Measurements from ENCODE around the gene EHD2.
A peak's percentile ranks its signal among the peaks of the same experiment; 100 is the strongest.
"Not testable (repeated sequence)": the region's sequence is repeated elsewhere in the genome, so short reads cannot be mapped to it uniquely, and the experiment has no call there.

EHD2 gene, protein sequence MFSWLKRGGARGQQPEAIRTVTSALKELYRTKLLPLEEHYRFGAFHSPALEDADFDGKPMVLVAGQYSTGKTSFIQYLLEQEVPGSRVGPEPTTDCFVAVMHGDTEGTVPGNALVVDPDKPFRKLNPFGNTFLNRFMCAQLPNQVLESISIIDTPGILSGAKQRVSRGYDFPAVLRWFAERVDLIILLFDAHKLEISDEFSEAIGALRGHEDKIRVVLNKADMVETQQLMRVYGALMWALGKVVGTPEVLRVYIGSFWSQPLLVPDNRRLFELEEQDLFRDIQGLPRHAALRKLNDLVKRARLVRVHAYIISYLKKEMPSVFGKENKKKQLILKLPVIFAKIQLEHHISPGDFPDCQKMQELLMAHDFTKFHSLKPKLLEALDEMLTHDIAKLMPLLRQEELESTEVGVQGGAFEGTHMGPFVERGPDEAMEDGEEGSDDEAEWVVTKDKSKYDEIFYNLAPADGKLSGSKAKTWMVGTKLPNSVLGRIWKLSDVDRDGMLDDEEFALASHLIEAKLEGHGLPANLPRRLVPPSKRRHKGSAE

DNA sequence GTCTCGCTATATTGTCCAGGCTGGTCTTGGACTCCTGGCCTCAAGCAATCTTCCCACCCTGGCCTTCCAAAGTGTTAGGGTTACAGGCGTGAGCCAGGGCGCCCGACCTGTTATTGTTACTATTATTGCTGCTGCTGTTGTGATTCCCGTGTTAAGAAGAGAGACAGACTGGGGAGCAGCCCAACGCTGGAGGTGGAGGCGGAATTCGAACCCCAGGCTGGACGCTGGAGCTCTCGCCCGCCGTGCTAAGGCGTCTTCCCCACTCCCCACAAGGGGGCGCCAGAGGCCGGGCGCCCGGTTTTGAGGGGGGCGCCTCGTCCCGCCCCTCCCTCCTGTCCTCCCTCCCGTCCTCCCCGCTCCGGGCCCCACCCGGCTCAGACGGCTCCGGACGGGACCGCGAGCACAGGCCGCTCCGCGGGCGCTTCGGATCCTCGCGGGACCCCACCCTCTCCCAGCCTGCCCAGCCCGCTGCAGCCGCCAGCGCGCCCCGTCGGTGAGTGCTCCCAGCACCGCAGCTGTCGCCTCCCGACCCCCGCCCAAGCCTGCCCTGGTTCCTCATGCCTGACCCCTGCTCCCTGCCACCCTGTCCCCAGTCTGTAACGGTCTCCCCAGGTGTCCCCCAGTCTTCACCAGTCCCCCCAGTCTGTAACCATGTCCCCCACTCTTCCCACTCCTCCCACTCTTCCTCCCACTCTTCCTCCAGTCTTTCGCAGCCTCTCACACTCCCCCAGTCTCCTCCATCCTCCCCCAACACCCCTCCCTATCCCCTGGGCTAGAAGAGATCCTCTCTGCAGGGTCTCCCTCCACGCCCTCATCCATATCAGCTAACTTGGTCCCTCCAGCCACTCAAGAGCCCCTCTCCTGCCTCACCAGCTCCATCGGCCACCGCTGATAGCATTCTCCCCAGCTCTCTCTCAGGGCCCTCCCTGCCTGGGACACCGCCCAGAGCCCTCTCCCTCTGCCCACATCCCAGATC, at the start of gene EHD2:
TSS of gene EHD2 (plus strand) at position 377 of the 976 bp plus-strand sequence. CDS start 3,191 bp downstream, outside the sequence.
- no peak for DNase-seq (ENCODE audit: low read depth, low spot score)

DNA sequence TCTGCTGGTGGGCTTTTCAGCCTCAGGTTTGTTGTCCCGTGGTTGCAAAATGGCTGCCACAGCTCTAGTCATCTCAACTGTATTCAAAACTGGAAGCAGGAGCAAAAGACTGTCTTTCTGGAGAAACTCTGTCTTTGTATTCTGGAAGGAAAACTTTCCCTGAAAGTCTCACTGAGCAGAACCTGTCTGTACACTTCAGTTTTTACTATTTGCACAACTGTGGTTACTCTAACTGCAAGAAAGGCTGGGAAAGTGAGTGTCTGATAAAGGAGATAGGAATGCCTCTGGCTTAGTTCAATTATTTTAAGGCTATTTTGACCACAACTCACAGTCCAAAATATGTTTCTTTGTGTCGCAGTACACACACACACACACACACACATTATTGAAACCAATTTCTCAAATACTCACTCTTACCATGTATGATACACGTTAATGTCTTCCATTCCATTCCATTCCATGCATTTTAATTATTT, 49.7 kb upstream of the EHD2 start:
- DNase-seq (ENCODE audit: low read depth, low spot score): peak; percentile 29

DNA sequence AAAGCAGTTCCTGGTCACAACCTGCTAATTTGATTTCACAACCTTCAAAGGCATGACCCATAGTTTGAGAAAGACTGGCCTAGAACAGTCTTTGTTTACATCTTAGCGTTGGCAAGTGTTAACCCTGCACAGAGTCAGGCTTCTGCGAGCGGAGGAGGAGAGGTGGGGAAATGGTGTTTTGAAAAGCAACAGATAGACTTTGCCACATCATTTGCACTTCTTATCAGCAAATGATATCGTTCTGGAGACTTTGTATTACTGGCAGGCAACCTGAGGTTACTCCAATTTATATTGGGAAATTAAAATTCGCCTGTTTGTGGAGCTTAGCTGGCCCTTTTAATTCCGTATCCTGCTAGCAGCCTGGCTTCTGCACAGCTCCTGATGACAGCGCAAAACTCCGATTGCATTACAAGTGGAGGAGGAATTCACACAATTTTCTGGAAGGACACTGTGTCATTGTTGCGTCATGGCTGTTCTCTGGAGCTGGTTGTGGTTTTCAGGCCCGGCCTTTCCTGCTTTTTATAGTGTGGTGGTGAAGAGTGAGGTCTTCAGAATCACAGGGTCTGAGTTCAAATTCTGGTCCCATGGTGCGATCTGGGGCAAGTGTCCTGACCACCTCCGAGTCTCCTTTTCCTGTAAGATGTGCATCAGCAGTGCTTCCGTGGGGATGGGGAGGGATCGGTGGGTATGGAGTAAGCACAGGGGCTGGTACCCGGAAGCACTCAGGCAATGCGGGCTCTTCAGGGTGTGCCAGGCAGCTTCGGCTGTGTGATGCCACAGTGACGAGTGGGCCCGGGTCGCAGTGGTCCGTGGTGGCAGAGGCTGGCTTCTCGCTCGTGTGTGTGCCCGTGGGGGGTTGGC, 49.1 kb upstream of the EHD2 start:
- peak; percentile 89 for DNase-seq (ENCODE audit: low read depth, low spot score)

DNA sequence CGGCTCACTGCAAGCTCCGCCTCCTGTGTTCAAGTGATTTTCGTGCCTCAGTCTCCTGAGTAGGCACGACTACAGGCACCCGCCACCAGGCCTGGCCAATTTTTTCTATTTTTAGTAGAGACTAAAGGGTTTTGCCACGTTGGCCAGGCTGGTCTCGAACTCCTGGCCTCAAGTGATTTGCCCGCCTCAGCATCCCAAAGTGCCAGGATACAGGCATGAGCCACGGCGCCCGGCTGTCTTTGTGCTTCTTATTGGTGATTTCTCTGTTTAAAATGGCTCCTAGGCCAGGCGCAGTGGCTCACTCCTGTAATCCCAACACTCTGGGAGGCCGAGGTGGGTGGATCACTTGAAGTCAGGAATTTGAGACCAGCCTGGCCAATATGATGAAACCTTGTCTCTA, 44.7 kb upstream of the EHD2 start:
- DNase-seq (ENCODE audit: low read depth, low spot score): not testable (repeated sequence)

DNA sequence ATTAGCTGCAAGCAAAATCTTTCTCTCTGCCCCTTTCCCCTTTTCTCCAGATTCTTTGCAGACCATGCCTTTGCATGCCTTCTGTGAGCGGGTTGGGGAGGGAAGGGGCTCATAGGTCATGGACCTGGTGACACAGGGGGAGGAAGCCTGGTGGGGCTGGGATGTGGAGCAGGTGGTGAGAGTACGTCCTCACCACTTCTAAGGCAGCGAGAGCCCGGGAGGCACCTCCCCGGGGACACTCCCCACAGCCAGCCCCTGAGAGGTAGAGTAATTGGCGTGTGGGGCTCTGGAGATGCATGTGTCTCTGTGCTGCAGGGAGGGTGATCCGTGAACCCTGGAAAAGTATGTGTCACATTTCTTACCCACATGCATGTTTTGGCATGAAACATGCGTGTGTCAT, 42.5 kb upstream of the EHD2 start:
- no peak for DNase-seq (ENCODE audit: low read depth, low spot score)

DNA sequence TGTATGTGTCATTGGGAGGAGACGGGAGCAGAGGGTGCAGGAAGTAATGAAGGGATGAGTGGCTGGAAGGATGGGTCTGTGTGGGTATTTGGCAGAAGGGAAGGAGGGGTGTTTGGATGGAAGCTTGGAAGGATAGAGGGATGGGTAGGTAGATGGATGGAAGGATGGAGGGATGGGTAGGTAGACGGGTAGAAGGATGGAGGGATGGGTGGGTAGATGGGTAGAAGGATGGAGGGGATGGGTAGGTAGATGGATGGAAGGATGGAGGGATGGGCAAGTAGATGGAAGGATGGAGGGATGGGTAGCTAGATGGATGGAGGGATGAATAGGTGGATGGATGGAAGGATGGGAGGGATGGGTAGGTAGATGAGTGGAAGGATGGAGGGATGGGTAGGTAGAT, 41.7 kb upstream of the EHD2 start:
- no peak for DNase-seq (ENCODE audit: low read depth, low spot score)

DNA sequence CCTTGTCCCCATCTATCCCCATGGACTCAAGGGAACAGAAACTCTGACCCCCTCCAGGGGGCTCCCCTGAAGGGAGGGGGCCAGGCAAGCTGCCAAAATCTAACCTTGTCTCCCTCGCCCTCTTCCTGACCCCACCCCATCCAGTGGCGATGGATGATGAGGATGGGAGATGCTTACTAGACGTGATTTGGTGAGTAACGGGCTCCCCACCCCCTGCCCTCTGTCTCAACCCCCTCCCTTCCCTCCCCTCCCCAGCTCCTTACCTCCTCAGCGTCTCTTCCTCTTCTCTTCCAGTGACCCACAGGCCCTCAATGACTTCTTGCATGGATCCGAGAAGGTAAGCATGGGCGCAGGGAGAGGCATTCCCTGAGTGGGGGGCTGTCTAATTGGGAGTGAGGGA, 39.8 kb upstream of the EHD2 start:
- DNase-seq (ENCODE audit: low read depth, low spot score): no peak

DNA sequence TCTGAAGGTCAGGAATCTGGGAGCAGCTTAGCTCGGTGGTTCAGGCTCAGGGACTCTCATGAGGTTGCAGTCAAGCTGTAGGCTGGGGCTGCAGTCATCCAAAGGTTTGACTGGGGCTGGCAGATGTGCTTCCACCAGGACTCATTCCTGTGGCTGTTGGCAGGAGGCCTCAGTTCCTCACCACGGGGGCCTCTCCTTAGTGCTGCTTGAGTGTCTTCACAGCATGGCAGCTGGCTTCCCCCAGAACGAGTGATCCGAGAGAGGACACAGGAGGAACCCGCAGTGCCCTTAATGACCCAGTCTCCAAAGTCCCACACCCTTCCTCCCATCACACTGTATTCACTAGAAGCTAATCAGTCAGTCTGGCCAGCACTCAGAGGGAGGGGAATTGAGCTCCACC, 38.7 kb upstream of the EHD2 start:
- DNase-seq (ENCODE audit: low read depth, low spot score): no peak

DNA sequence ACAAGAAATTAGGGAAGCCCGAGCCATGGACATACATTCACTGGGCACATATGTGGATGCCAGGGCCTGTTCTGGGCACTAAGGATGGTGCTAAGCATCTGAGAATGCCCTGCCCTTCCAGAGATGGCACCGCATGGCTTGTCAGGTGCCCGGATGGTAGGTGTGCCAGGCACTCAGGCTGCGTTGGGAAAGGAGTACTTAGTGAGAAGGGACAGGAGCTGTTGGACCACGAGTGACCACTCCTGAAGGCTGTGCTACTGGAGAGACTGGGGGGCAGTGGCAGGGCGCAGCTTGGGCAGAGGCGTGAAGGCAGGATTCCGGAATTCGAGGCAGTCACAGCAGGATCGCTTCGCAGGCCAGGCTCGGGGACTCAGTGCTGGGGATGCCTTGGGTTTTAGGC, 38.0 kb upstream of the EHD2 start:
- DNase-seq (ENCODE audit: low read depth, low spot score): no peak

DNA sequence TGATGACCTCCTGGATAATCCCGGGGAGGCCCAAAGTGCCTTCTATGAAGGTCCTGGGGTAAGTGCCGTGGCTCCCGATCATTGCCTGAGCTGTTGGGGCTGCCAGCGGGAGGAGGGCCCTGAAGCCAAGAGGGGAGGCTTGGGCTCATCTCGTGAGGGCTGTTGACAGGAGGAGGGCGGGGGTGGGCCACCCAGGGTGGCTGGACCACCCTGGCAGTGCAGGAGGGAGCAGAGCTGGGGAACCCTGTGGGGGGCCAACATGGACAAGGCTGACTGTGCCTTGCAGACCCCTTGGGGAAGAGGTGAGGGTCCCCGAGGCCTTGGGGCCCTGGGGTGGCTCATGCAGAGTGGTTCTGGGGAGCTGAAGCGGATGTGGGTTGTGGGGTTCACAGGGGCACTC, 37.4 kb upstream of the EHD2 start:
- DNase-seq (ENCODE audit: low read depth, low spot score): no peak

DNA sequence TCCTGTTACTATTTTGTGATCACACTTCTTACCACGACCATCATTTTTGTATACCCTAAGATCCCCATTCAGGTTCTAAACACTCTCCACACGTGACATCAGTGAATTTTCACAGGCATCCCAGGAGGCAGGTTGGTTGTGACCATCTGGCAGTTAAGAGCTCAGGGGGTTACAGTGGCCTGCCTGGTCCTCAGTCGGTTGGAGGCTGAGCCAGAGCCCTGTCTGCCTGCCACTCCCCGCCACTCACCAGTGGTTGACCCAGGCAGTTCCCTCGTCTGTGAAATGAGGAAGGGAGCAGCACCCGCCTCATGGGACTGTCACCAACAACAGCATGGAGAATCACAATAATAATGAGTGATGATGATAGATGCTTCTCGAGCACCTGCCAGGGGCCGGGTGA, 36.4 kb upstream of the EHD2 start:
- DNase-seq (ENCODE audit: low read depth, low spot score): no peak

DNA sequence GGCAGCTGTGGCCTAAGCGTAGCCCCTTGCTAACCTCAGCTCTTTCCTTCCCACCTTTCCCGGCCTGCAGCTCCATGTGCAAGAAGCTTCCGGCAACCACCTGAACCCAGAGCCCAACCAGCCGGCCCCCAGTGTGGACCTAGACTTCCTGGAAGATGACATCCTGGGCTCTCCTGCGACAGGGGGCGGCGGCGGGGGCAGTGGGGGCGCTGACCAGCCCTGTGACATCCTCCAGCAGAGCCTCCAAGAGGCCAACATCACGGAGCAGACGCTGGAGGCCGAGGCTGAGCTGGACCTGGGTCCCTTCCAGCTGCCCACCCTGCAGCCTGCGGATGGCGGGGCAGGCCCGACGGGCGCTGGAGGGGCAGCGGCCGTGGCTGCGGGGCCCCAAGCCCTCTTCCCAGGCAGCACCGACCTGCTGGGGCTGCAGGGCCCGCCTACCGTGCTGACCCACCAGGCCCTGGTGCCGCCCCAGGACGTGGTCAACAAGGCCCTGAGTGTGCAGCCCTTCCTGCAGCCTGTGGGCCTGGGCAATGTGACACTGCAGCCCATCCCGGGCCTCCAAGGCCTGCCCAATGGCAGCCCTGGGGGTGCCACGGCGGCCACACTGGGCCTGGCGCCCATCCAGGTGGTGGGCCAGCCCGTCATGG, 33.8 kb upstream of the EHD2 start:
- no peak for DNase-seq (ENCODE audit: low read depth, low spot score)

DNA sequence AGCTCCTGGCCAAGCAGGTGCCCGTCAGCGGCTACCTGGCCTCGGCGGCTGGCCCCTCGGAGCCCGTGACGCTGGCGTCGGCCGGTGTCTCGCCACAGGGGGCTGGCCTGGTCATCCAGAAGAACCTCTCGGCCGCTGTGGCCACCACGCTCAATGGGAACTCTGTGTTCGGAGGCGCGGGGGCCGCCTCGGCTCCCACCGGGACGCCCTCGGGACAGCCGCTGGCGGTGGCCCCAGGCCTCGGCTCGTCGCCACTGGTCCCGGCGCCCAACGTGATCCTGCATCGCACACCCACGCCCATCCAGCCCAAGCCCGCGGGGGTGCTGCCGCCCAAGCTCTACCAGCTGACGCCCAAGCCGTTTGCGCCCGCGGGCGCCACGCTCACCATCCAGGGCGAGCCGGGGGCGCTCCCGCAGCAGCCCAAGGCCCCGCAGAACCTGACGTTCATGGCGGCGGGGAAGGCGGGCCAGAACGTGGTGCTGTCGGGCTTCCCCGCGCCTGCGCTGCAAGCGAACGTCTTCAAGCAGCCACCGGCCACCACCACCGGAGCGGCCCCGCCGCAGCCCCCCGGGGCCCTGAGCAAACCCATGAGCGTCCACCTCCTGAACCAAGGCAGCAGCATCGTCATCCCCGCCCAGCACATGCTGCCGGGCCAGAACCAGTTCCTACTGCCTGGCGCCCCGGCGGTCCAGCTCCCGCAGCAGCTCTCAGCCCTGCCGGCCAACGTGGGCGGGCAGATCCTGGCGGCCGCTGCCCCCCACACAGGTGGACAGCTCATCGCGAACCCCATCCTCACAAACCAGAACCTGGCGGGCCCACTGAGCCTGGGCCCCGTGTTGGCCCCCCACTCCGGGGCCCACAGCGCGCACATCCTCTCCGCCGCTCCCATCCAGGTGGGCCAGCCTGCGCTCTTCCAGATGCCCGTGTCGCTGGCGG, 33.0 kb upstream of the EHD2 start:
- DNase-seq (ENCODE audit: low read depth, low spot score): no peak

DNA sequence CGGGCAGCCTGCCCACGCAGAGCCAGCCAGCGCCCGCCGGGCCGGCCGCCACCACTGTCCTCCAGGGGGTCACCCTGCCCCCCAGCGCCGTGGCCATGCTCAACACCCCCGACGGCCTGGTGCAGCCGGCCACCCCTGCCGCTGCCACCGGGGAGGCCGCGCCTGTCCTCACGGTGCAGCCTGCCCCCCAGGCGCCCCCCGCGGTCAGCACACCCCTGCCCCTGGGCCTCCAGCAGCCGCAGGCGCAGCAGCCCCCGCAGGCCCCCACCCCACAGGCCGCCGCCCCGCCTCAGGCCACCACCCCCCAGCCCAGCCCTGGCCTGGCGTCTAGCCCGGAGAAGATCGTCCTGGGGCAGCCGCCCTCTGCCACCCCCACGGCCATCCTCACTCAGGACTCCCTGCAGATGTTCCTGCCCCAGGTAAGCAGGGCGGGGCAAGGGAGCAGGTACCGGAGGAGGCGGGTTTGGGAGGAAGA, 32.3 kb upstream of the EHD2 start:
- no peak for DNase-seq (ENCODE audit: low read depth, low spot score)

DNA sequence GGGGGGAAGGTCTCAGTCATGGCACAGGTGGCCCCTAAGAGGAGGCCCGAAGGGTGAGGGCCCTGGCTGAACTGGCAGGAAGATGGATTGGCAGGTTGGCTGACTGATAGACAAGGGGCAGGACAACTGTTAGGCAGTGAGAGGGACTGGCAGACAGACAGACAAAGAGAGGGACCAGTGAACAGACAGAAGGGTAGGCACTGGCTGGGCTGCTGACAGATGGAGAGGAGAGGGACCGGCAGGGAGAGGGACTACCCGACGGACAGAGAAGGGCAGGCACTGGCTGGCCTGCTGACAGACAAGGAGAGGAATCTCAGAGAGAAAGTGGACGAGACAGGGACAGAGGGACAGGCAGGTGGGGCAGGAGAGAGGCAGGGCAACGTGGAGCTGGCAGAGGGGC, 31.8 kb upstream of the EHD2 start:
- DNase-seq (ENCODE audit: low read depth, low spot score): no peak

DNA sequence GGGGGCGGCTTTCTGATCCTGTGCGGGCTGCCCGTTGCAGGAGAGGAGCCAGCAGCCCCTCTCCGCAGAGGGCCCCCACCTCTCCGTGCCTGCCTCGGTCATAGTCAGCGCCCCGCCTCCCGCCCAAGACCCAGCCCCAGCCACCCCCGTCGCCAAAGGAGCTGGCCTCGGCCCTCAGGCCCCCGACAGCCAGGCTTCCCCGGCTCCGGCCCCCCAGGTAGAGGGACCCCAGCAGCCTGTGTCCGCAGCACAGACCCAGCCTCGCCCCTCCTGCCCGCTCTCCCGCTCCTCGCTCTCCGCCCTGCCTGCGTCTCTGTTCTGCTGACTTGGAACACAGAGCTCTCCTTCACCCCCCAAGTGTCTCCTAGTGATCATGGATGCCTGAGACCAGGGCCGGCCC, 31.3 kb upstream of the EHD2 start:
- DNase-seq (ENCODE audit: low read depth, low spot score): no peak

DNA sequence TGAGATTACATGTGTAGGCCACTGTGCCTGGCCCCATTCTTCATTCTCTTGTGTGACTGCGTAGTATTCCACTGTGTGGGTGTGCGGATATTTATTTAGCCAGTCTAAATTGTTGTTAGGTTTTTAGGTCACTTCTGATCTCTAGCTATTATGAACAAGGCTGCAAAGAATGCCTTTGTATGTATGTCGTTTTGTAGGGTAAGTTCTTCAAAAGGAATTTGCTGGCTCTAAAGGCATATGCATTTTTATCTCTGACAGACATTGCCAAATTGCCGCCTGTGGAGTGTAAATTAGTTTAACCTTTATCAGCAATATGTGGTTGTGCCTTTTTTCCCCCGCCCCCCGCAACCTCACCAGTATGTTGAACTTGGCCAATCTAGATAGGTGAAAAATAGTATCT, 30.3 kb upstream of the EHD2 start:
- DNase-seq (ENCODE audit: low read depth, low spot score): no peak

DNA sequence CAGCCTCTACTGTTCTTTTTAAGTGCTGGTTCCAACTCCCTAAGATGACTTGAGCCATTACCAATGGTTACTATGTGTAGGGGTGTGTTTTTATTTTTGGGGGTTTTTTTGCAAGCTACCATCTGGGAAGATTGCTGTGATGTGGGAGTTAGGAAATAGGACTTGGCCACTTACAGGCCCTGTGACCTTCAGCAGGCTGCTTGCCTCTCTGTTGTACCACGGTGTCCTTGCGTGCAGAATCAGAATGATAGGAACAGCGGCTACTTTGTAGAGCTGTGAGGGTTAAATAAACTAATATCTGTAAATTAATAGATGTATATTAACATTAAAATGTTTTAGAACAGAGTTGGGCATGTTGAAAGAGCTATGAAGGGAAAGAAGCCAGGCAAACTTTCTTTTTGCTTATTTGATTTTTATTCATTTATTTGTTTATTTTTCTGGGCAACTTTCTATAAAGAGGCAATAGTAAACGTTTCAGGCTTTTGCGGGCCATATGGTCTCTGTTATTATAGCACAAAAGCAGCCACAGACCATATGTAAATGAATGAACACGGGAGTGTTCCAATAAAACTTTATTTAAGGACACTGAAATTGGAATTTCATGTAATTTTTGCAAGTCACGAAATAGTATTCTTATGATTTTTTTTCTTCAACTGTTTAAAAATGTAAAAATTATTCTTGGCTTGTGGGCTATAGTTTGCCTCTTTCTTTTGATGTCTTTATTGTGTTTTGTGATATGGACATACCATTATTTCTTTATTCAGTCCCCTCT, 26.4 kb upstream of the EHD2 start:
- no peak for DNase-seq (ENCODE audit: low read depth, low spot score)

DNA sequence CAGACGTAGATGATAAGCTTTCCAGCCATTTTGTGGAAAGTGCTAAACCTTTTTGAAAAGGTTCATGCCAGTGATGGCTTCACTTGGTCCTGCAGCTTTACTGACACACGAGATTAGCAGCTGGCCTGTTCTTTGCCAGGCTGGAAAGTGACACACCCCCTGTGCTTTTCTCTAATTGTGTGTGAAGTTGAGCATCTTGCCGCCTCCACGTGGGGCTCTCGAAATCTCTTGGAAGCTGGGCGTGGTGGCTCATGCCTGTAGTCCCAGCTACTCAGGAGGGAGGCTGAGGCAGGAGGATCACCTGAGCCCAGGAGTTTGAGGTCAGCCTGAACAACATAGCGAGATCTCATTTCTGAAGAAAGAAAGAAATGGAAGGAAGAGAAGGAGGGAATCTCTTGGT, 25.3 kb upstream of the EHD2 start:
- DNase-seq (ENCODE audit: low read depth, low spot score): no peak

Measured in smooth muscle cell of the brain vasculature (primary cell).